Skeletal muscle satellite cell (primary cell): ENCODE measurements around the gene CCN2.
A peak's percentile ranks its signal among the peaks of the same experiment; 100 is the strongest.

ENCODE experiments used
- H3K27me3 ChIP-seq: 2 replicates; pipeline ENCODE4 v1.7.0; 2013; ENCODE audit warnings: low read length; ENCODE audit not compliant: control insufficient read depth, insufficient read depth
- H3K36me3 ChIP-seq: 2 replicates; pipeline ENCODE4 v1.7.0; 2013; ENCODE audit warnings: mild to moderate bottlenecking, control low read depth, low read length; ENCODE audit not compliant: insufficient read depth
- H3K4me1 ChIP-seq: 2 replicates; pipeline ENCODE4 v1.7.0; 2013; ENCODE audit warnings: low read length; ENCODE audit not compliant: control insufficient read depth, insufficient read depth
- H3K4me2 ChIP-seq: 2 replicates; pipeline ENCODE4 v1.7.0; 2013; ENCODE audit warnings: mild to moderate bottlenecking, low read length
- H3K4me3 ChIP-seq: 2 replicates; pipeline ENCODE4 v1.7.0; 2013; ENCODE audit warnings: low read length
- H3K9ac ChIP-seq: 2 replicates; pipeline ENCODE4 v1.7.0; 2013; ENCODE audit warnings: mild to moderate bottlenecking, low read depth, low read length, moderate library complexity
- H3K9me3 ChIP-seq: replicated peaks from 2 replicates; pipeline ENCODE4 v1.7.0; 2013; ENCODE audit warnings: mild to moderate bottlenecking, control low read depth, low read length

CCN2 gene

DNA sequence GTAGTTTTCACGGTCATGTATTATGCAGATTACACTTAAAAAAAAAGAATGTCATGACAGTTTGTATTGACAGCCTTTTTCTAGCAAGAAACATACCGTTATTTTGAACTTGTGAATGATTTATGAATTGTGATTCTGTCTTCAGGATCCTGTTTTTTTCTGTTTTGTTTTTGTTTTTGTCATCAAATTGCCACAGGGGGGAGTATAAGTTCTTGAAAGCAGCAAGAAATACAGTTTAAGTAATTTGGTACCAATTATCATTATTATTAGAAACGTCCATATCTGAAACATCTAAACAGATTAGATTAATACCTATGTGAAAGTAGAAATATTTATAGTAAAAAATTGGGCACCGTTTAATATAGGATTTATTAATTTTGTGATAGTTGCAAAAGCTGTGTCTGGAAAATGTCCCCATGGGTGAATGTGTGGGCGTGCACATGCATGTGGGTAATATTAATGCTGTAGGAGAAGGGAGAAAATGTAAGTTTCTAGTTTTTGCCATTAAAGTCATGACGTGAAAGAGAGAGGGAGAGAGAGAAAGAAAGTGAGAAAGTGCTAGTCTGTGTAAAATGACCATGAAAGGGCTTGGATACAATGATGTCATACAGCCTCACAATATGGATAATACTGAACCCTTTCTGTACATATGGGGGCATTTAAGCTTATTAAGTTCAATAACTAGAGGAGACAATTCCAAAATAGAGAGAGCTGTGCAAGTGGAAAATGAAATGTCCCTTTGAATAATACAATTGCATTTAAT, 9.4 kb upstream of the CCN2 start:
- no peaks in the 10 kb centered on the region for H3K27me3 ChIP-seq
- H3K4me2 ChIP-seq = no peak overlapping the region
- H3K4me1 ChIP-seq = peaks cover 4% of the 10 kb centered on the region
- peak overlapping the region; percentile 18 for H3K9ac ChIP-seq
- H3K4me3 ChIP-seq = no peak overlapping the region
- H3K36me3 ChIP-seq = no peaks in the 10 kb centered on the region
- no peaks in the 10 kb centered on the region for H3K9me3 ChIP-seq

DNA sequence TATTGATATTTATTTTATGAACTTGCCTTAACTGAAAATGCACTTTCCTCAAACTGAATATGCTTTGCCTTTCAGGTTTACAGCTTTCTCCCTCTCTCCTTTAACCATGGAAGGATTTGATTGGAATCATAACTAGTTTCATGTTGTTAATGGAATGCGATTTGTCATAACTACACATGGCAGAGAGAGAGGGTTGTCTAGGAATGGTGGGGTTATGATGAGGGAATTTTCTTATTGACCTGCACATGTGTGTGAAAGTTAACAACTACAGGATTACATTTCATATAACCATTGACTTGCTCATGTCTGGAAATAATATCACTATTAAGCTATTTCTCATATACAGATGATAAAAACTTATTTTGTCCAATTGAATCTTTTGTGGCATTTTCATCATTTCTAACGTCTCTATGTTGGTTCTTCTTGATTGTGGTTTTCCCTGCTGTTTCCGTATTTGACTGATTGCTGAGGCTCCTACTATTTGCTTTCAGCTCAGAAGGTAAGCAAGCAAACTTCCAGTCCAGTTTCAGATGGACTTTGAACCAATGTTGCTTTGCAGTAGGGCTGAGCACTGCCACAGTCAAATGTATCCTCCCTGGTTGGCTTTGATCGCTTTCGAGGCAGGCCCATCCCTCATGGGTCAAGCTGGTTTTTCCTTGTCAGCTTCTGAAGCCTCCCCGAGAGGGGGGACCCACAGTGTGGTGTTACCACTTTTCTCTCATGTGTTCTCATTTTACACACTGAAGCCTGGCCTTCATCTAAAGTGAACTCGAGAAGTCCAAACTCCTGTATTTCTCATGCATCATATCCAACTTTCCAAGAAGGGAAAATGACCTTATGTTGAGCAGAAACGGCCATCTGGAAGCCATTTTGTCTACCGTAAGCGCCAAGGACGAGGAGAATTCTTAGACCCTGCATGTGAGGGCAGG, 7.6 kb upstream of the CCN2 start:
- H3K4me2 ChIP-seq = no peak overlapping the region
- no peak overlapping the region for H3K9ac ChIP-seq
- H3K4me1 ChIP-seq = peaks cover 18% of the 10 kb centered on the region
- no peaks in the 10 kb centered on the region for H3K27me3 ChIP-seq
- no peaks in the 10 kb centered on the region for H3K9me3 ChIP-seq
- H3K4me3 ChIP-seq = no peak overlapping the region
- H3K36me3 ChIP-seq = no peaks in the 10 kb centered on the region

DNA sequence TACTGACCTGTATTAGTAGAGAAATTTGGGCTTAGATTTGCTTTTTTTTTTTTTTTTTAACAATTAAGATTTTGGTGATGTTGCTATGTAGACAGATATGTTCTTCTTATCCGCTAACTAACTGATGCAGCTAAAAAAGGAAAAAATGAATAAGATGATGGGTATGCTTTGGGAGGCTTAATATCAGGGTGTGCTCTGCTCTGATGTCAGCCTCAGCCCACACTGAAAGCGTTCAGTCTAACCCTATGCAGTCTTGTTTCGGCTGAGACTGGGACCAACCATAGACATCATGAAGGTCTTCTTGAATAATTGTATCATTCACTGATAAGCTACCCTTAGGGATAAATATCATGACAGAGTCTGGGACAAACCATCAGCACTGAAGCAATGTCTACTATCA, 6.9 kb upstream of the CCN2 start:
- Histone ChIP-seq H3K9me3 (no peaks in the 10 kb centered on the region), H3K36me3 (no peaks in the 10 kb centered on the region), H3K4me2 (no peak overlapping the region), H3K4me1 (peaks cover 25% of the 10 kb centered on the region), H3K9ac (no peak overlapping the region), H3K27me3 (no peaks in the 10 kb centered on the region), H3K4me3 (no peak overlapping the region)

DNA sequence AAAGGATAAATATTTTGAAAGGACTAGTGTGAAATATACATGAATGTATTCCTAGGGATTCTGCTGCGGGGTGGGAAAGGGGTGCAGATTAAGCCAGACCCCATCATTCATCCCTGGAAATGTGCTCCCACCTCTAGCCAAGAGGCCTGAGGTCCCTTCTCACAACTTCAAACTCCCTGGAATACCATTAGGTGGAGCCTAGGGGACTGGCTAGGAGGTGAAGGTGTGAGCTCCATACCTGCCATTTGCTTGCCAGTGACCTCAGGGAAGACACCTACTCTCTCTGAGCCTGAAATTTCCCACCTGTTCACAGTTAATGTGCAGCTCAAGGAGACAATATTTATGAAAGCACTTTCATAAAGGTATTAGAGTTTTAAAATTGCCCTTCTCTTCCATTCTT, 4.7 kb upstream of the CCN2 start:
- H3K4me2 ChIP-seq = no peak overlapping the region
- no peak overlapping the region for H3K9ac ChIP-seq
- no peaks in the 10 kb centered on the region for H3K9me3 ChIP-seq
- H3K4me3 ChIP-seq = no peak overlapping the region
- no peaks in the 10 kb centered on the region for H3K27me3 ChIP-seq
- no peaks in the 10 kb centered on the region for H3K36me3 ChIP-seq
- H3K4me1 ChIP-seq = peaks cover 40% of the 10 kb centered on the region

GRCh38 chr6:131955192-131955591, 4.0 kb upstream of the CCN2 start:
- no peaks in the 10 kb centered on the region for H3K9me3 ChIP-seq
- H3K4me3 ChIP-seq = no peak overlapping the region
- H3K4me1 ChIP-seq = peaks cover 37% of the 10 kb centered on the region
- no peaks in the 10 kb centered on the region for H3K27me3 ChIP-seq
- H3K4me2 ChIP-seq = no peak overlapping the region
- H3K36me3 ChIP-seq = peaks cover 2% of the 10 kb centered on the region
- H3K9ac ChIP-seq = no peak overlapping the region

DNA sequence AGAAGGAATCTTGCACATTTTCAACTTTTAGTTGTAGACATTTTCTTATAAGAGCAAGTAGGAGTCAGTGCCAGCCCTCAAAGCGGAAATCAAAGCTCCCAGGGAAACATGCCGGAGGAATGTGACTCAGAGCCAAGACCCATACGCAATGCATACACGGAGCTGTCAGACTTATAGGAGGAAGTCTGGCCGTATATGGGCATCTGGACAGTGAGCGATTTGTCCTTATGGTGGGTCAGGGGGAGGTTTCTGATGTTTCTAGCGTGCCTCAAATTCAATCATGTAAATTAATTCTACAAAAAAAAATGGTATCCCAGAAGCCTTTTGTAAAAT, 3.6 kb upstream of the CCN2 start:
- H3K9ac ChIP-seq = peak overlapping the region; percentile 17
- H3K27me3 ChIP-seq = no peaks in the 10 kb centered on the region

DNA sequence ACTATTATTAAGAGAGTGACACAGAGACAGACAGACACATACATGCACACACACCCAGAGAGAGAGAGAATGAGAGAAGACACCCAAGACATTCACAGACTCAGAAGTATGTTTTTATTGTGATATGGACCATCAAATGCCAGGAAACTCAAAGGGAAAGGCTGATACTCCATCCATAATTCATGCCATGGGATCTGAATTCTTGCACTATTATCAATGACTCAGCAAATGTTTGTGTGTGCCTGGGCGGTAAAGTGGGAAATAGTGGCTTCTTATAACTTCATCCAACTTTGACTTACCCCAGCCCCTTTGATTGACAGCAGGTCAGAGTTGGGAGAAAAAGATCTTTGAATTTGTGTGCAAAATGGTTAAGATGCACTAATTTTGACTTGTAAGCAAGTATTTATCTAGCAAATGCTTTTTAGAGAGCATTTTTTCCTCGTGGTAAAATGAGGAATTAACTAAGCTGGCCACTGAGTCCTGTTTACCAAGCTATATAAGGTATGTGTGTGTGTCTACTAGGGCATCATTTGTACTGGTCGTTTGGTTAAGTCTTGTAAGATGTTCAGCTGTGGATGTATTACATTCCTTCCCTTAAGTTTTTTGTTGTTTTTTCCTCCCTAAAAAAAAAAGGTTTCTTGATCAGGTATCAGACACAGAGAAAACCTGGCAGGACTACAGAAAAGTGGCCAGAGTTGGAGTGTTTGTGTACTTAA, 3.0 kb upstream of the CCN2 start:
- Histone ChIP-seq H3K36me3 (peaks cover 11% of the 10 kb centered on the region), H3K9ac (peak overlapping the region; percentile 17), H3K4me3 (no peak overlapping the region), H3K9me3 (no peaks in the 10 kb centered on the region), H3K27me3 (no peaks in the 10 kb centered on the region), H3K4me2 (peak overlapping the region; percentile 5), H3K4me1 (peaks cover 37% of the 10 kb centered on the region)

More for the DNA sequence above, 3.6 kb upstream of the CCN2 start:
- H3K9me3 ChIP-seq = no peaks in the 10 kb centered on the region
- H3K4me2 ChIP-seq = peak overlapping the region; percentile 5
- peaks cover 37% of the 10 kb centered on the region for H3K4me1 ChIP-seq
- H3K36me3 ChIP-seq = peaks cover 6% of the 10 kb centered on the region
- H3K4me3 ChIP-seq = no peak overlapping the region

- H3K9ac ChIP-seq = no peak overlapping the region
- H3K27me3 ChIP-seq = no peaks in the 10 kb centered on the region
- no peak overlapping the region for H3K4me3 ChIP-seq
- H3K9me3 ChIP-seq = no peaks in the 10 kb centered on the region
- H3K4me1 ChIP-seq = peaks cover 37% of the 10 kb centered on the region
- H3K36me3 ChIP-seq = peaks cover 20% of the 10 kb centered on the region
- no peak overlapping the region for H3K4me2 ChIP-seq
These were observed 1.8 kb upstream of the CCN2 start for GRCh38 chr6:131952886-131953509.

DNA sequence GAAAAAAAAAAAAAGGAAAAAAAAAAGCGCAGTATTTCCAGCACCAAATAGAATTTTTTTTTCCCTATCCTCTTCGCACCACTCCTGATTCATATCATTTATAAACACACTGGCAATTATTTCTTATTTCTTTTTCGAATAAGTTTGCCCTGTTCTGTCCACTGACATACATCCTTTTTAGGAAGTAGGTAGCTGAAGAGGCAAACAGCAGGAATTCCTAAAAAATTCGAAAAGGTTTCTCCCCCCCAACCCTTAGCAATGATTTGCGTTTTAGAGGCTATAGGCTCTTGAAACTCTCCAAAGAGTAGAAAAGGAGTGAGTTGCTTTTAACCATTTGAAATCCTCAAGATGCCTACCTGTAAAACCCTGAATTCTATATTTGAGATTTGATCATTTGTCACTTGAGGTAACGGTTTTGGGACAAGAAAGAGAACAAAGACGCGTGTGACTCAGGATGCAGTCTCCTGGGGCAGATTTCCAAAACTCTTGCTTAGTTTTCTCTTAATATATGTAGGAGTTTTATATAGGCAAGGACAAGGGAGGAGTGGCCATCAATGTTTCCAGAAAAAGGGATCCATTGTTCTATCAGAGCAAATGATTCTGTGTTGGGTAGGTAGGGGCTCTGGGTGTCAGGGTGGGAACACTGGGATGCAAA, 531 bp upstream of the CCN2 start:
- Histone ChIP-seq H3K4me3 (peak overlapping the region; percentile 52), H3K9ac (peak overlapping the region; percentile 88)

GRCh38 chr6:131949909-131950766, 1.0 kb downstream of the CCN2 start:
- Histone ChIP-seq H3K4me3 (peak overlapping the region; percentile 89), H3K36me3 (peaks cover 20% of the 10 kb centered on the region), H3K27me3 (no peaks in the 10 kb centered on the region), H3K4me2 (peak overlapping the region; percentile 80), H3K9ac (peak overlapping the region; percentile 89), H3K9me3 (no peaks in the 10 kb centered on the region), H3K4me1 (peaks cover 49% of the 10 kb centered on the region)

More for the DNA sequence above, 531 bp upstream of the CCN2 start:
- peaks cover 20% of the 10 kb centered on the region for H3K36me3 ChIP-seq
- no peaks in the 10 kb centered on the region for H3K9me3 ChIP-seq
- no peaks in the 10 kb centered on the region for H3K27me3 ChIP-seq
- peak overlapping the region; percentile 73 for H3K4me2 ChIP-seq
- peaks cover 43% of the 10 kb centered on the region for H3K4me1 ChIP-seq
